Keratinocyte (primary cell): ENCODE results near the gene CLCN7. TPM values are rescaled to one million over a fixed set of nuclear protein-coding genes. Genes with fewer than 3 reads are reported as not detected.

Source experiments
- DNase-seq: peaks from one replicate; pipeline ENCODE4 v3.0.0-alpha.2; 2011; ENCODE audit warnings: low read depth, missing footprints, low spot score
- FAIRE-seq: peaks from 2 replicates; lab custom pipeline; 2011; peaks lifted over from hg19 to GRCh38; lab: Jason Lieb, UNC
- H2AFZ ChIP-seq: 2 replicates; pipeline ENCODE4 v1.6.0; 2012; ENCODE audit warnings: low read length, control low read depth, inconsistent platforms; ENCODE audit not compliant: control insufficient read depth
- H3K27ac ChIP-seq: 2 replicates; pipeline ENCODE4 v1.5.1; 2011; ENCODE audit warnings: low read length; ENCODE audit not compliant: control insufficient read depth, insufficient read depth
- H3K27me3 ChIP-seq: 3 replicates; pipeline ENCODE4 v1.6.0; 2011; ENCODE audit warnings: low read length; ENCODE audit not compliant: control insufficient read depth, insufficient read depth; ENCODE audit errors: extremely low read depth
- H3K36me3 ChIP-seq, 2 experiments: 2 replicates in 1 of 2; 3 replicates in 1 of 2; pipeline ENCODE4 v1.5.1; 2011; ENCODE audit warnings: low read length in 2 of 2, mild to moderate bottlenecking in 1 of 2; ENCODE audit not compliant: control insufficient read depth in 2 of 2, insufficient read depth in 2 of 2; ENCODE audit errors: extremely low read depth in 1 of 2
- H3K4me1 ChIP-seq: 3 replicates; pipeline ENCODE4 v1.5.1; 2011; ENCODE audit warnings: low read length; ENCODE audit not compliant: control insufficient read depth, insufficient read depth; ENCODE audit errors: extremely low read depth
- H3K4me2 ChIP-seq: 3 replicates; pipeline ENCODE4 v1.6.0; 2011; ENCODE audit warnings: low read depth, low read length; ENCODE audit not compliant: control insufficient read depth, insufficient read depth; ENCODE audit errors: extremely low read depth
- H3K4me3 ChIP-seq, 3 experiments: fragments of 200-600 bp in 1 of 3; sonication (generic) in 1 of 3; 2 replicates in 2 of 3; 3 replicates in 1 of 3; pipeline ENCODE4 v1.5.1; 2011 to 2016; ENCODE audit warnings: low read length in 3 of 3, mild to moderate bottlenecking in 3 of 3, control low read depth in 2 of 3, inconsistent platforms in 1 of 3, low read depth in 1 of 3, mixed read lengths in 1 of 3, mixed run types in 1 of 3, moderate library complexity in 1 of 3; ENCODE audit not compliant: control insufficient read depth in 2 of 3, insufficient read depth in 2 of 3; ENCODE audit errors: extremely low read depth in 1 of 3
- H3K79me2 ChIP-seq: 2 replicates; pipeline ENCODE4 v1.6.0; 2012; ENCODE audit warnings: low read length; ENCODE audit not compliant: control insufficient read depth, insufficient read depth
- H3K9ac ChIP-seq: 3 replicates; pipeline ENCODE4 v1.6.0; 2011; ENCODE audit warnings: low read length; ENCODE audit not compliant: control insufficient read depth, insufficient read depth; ENCODE audit errors: extremely low read depth
- H3K9me1 ChIP-seq: 3 replicates; pipeline ENCODE4 v1.6.0; 2011; ENCODE audit warnings: low read length; ENCODE audit not compliant: control insufficient read depth, insufficient read depth; ENCODE audit errors: extremely low read depth
- H3K9me3 ChIP-seq: 2 replicates; pipeline ENCODE4 v1.5.1; 2012; ENCODE audit warnings: low read depth, low read length; ENCODE audit not compliant: control insufficient read depth
- H4K20me1 ChIP-seq: 3 replicates; pipeline ENCODE4 v1.6.0; 2011; ENCODE audit warnings: low read length; ENCODE audit not compliant: control insufficient read depth, insufficient read depth; ENCODE audit errors: extremely low read depth
- EZH2 ChIP-seq: IDR thresholded peaks from one replicate; pipeline ENCODE4 v1.6.1; 2012; ENCODE audit warnings: inconsistent platforms, mild to moderate bottlenecking, low read length, moderate library complexity
- dilution Hi-C: fragments of 300-500 bp; cut with MboI; formaldehyde crosslinking; loops from one replicate; pipeline ENCODE4 v1.7.0; 2020; ENCODE audit warnings: low sequenced_read_pairs; ENCODE audit not compliant: extremely low pct_ligation_motif_present
- polyA plus RNA-seq, 5 experiments: library from polyadenylated mRNA; depleted of rRNA in 3 of 5; stranded (reverse) in 3 of 5; stranded (forward) in 1 of 5; unstranded in 1 of 5; fragments of >200 nt; gene quantifications; 1 replicate in 1 of 5; 2 replicates in 3 of 5; 3 replicates in 1 of 5; pipeline versions ENCODE4 v1.2.1 to v1.2.3, GENCODE V29; 2011 to 2012; ENCODE audit warnings: missing spikeins in 2 of 5, low read depth in 1 of 5, low replicate concordance in 1 of 5
- TF ChIP-seq, protein P1 (sequence below), 3 experiments: IDR thresholded peaks in 1 of 3; conservative IDR thresholded peaks in 1 of 3; optimal IDR thresholded peaks in 1 of 3; 2 replicates in 2 of 3; 3 replicates in 1 of 3; pipeline versions ENCODE3 to v1.5.1; 2011; ENCODE audit warnings: low read length in 3 of 3, mild to moderate bottlenecking in 3 of 3, moderate library complexity in 2 of 3, control low read depth in 1 of 3, inconsistent platforms in 1 of 3; ENCODE audit not compliant: insufficient read depth in 2 of 3; ENCODE audit errors: extremely low read depth in 1 of 3

CLCN7 gene
- polyA plus RNA-seq, 1 donor (not counting 4 experiments of a cell fraction or from before 2014, with no cell fraction given) = 13.3 TPM

DNA sequence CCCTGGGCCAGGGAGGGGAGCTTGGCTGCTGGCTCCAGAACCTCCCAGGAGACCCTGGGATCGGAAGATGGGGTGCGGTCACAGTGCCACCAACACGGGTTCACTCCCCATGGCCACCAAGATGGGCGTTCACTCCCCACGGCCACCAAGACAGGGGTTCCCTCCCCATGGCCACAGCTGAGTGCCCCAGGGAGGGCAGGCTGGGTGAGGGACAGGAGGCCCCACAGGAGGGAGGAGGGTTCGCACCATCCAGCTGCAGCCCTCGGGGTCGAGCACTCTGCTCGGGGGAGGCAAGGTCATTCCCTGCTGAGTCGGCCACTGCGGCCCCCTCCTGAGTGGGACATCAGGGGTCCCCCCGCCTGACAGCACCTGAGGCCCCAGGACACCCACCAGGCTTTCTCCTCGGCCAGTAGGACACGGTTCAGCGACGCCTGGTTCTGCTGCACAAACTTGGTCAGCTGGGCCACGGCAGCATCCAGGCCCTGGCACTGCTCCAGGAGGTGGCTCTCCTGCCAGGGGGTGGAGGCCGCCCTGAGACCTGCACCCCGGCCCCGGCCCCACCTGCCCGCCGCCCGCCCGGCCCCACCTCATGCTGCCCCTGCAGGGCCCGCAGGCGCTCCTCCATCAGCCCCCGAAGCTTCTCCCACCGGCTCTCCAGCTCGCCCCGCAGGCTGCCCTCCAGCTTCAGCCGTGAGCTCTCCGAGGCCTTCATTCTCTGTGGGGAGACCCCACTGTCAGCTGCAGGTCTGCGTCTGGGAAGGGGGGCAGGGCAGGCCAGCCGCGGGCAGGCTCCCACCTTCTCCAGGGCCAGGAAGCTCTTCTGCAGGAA is 36.4 kb downstream of the CLCN7 start:
- TF ChIP-seq, protein P1, sequence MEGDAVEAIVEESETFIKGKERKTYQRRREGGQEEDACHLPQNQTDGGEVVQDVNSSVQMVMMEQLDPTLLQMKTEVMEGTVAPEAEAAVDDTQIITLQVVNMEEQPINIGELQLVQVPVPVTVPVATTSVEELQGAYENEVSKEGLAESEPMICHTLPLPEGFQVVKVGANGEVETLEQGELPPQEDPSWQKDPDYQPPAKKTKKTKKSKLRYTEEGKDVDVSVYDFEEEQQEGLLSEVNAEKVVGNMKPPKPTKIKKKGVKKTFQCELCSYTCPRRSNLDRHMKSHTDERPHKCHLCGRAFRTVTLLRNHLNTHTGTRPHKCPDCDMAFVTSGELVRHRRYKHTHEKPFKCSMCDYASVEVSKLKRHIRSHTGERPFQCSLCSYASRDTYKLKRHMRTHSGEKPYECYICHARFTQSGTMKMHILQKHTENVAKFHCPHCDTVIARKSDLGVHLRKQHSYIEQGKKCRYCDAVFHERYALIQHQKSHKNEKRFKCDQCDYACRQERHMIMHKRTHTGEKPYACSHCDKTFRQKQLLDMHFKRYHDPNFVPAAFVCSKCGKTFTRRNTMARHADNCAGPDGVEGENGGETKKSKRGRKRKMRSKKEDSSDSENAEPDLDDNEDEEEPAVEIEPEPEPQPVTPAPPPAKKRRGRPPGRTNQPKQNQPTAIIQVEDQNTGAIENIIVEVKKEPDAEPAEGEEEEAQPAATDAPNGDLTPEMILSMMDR (optimal IDR thresholded peaks at IDR 0.05 in 1 of 3, IDR thresholded peaks at IDR 0.05 in 1 of 3, conservative IDR thresholded peaks at IDR 0.05 in 1 of 3; ENCODE audit: extremely low read depth in 1 of 3, insufficient read depth in 2 of 3, low read length in 3 of 3) = no peak
- no peak for TF ChIP-seq EZH2
- H3K9ac ChIP-seq = no peak overlapping the region
- FAIRE-seq (no peak), DNase-seq (no peak)
- no peak overlapping the region for H3K4me2 ChIP-seq
- no peaks in the 10 kb centered on the region for H3K9me3 ChIP-seq
- no peak overlapping the region for H3K4me3 ChIP-seq
- H3K79me2 ChIP-seq = no peaks in the 10 kb centered on the region
- H4K20me1 ChIP-seq = no peaks in the 10 kb centered on the region
- H3K4me1 ChIP-seq = no peaks in the 10 kb centered on the region
- no peaks in the 10 kb centered on the region for H3K27me3 ChIP-seq
- H2AFZ ChIP-seq = no peak overlapping the region
- no peaks in the 10 kb centered on the region for H3K36me3 ChIP-seq
- no peaks in the 10 kb centered on the region for H3K9me1 ChIP-seq
- dilution Hi-C loops = no loop called here
- no peak overlapping the region for H3K27ac ChIP-seq

DNA sequence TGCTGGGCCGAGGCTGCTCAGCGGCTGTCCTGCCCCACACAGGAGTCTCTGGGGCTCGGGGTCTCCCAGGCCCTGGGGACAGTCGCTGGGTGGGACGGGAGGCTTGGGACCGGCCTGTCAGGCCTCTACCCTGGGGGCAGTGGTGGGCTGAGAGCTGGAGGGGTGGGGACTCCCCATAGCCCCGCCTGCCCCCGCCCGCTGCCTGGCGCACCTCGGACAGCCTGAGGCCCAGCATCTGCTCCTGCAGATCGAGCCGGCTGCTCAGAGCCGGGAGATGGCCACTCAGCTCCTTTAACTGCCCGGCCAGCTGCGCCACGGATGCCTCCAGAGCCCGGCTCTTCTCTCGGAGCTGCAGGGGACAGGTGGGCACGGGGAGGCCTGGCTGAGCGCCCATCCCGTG is 37.2 kb downstream of the CLCN7 start:
- Histone ChIP-seq H4K20me1 (no peaks in the 10 kb centered on the region), H3K9ac (no peak overlapping the region), H3K9me1 (no peaks in the 10 kb centered on the region), H3K27ac (no peak overlapping the region), H3K9me3 (no peaks in the 10 kb centered on the region), H3K79me2 (no peaks in the 10 kb centered on the region), H3K27me3 (no peaks in the 10 kb centered on the region), H3K4me3 (no peak overlapping the region), H2AFZ (no peak overlapping the region), H3K4me1 (no peaks in the 10 kb centered on the region), H3K36me3 (no peaks in the 10 kb centered on the region), H3K4me2 (no peak overlapping the region)
- DNase-seq (no peak), FAIRE-seq (no peak)
- dilution Hi-C loops = no loop called here
- TF ChIP-seq, protein P1 (optimal IDR thresholded peaks at IDR 0.05 in 1 of 3, IDR thresholded peaks at IDR 0.05 in 1 of 3, conservative IDR thresholded peaks at IDR 0.05 in 1 of 3; ENCODE audit: extremely low read depth in 1 of 3, insufficient read depth in 2 of 3, low read length in 3 of 3) = no peak
- no peak for TF ChIP-seq EZH2
